GM23338 (cell line): ENCODE measurements around the gene SPTB. TPM values are rescaled to one million over a fixed set of nuclear protein-coding genes. Genes with fewer than 3 reads are reported as not detected.

ENCODE experiments used
- ATAC-seq: fragments of 200-7000 bp; cut with Tn5 transposase; 3 replicates; pipeline ENCODE4 v1.9.1; 2020
- DNase-seq: peaks from one replicate; pipeline ENCODE4 v3.0.0-alpha.2; 2015; ENCODE audit warnings: low spot score
- H2AFZ ChIP-seq: fragments of 200-600 bp; sonication (generic); 2 replicates; pipeline ENCODE4 v1.8.0; 2016; ENCODE audit warnings: antibody characterized with exemption, mild to moderate bottlenecking, moderate library complexity
- H3F3A ChIP-seq: fragments of 200-600 bp; sonication (generic); replicated peaks from 2 replicates; pipeline ENCODE4 v1.8.0; 2017; ENCODE audit warnings: antibody characterized with exemption, mixed run types, low read depth
- H3K27ac ChIP-seq: fragments of 200-600 bp; sonication (generic); 2 replicates; pipeline ENCODE4 v1.6.1; 2016; ENCODE audit warnings: low read depth
- H3K27me3 ChIP-seq: fragments of 200-600 bp; sonication (generic); 2 replicates; pipeline ENCODE4 v1.8.0; 2016; ENCODE audit warnings: mild to moderate bottlenecking, mixed run types, moderate library complexity; ENCODE audit not compliant: insufficient read depth
- H3K36me3 ChIP-seq: fragments of 200-600 bp; sonication (generic); 2 replicates; pipeline ENCODE4 v1.8.0; 2016; ENCODE audit warnings: mild to moderate bottlenecking; ENCODE audit not compliant: insufficient read depth
- H3K4me1 ChIP-seq: fragments of 200-600 bp; sonication (generic); 2 replicates; pipeline ENCODE4 v1.8.0; 2016; ENCODE audit warnings: mild to moderate bottlenecking, moderate library complexity; ENCODE audit not compliant: insufficient read depth
- H3K4me2 ChIP-seq: fragments of 200-600 bp; sonication (generic); 2 replicates; pipeline ENCODE4 v1.7.1; 2017; ENCODE audit warnings: mixed run types
- H3K4me3 ChIP-seq: fragments of 200-600 bp; sonication (generic); 2 replicates; pipeline ENCODE4 v1.6.1; 2016; ENCODE audit warnings: mixed run types
- H3K79me2 ChIP-seq: fragments of 200-600 bp; sonication (generic); replicated peaks from 2 replicates; pipeline ENCODE4 v1.8.0; 2017; ENCODE audit warnings: mild to moderate bottlenecking; ENCODE audit not compliant: insufficient read depth
- H3K9me2 ChIP-seq: fragments of 200-600 bp; sonication (generic); 2 replicates; pipeline ENCODE4 v1.8.0; 2017; ENCODE audit not compliant: insufficient read depth
- H4K20me1 ChIP-seq: fragments of 200-600 bp; sonication (generic); replicated peaks from 2 replicates; pipeline ENCODE4 v1.8.0; 2017; ENCODE audit warnings: mild to moderate bottlenecking; ENCODE audit not compliant: insufficient read depth
- H3K27ac Mint-ChIP-seq: 2 replicates; pipeline ENCODE4 v1.8.0; 2020; ENCODE audit warnings: inconsistent platforms, mild to moderate bottlenecking, moderate library complexity, mixed read lengths
- H3K27me3 Mint-ChIP-seq: 3 replicates; pipeline ENCODE4 v1.8.0; 2022; ENCODE audit warnings: low read depth, mild to moderate bottlenecking, moderate library complexity, mixed read lengths, inconsistent platforms; ENCODE audit not compliant: insufficient read depth, poor library complexity
- H3K36me3 Mint-ChIP-seq: 3 replicates; pipeline ENCODE4 v1.8.0; 2021; ENCODE audit warnings: low read depth, mild to moderate bottlenecking, inconsistent platforms, moderate library complexity, mixed read lengths
- H3K4me1 Mint-ChIP-seq: 3 replicates; pipeline ENCODE4 v1.8.0; 2020; ENCODE audit warnings: mild to moderate bottlenecking, inconsistent platforms, mixed read lengths
- H3K4me3 Mint-ChIP-seq: 3 replicates; pipeline ENCODE4 v1.8.0; 2021; ENCODE audit warnings: moderate library complexity, mild to moderate bottlenecking, inconsistent platforms, mixed read lengths
- H3K9me3 Mint-ChIP-seq: 3 replicates; pipeline ENCODE4 v1.8.0; 2020; ENCODE audit warnings: moderate library complexity, mild to moderate bottlenecking, inconsistent platforms, mixed read lengths
- CREB1 ChIP-seq: fragments of 250-450 bp; sonication (Bioruptor Pico); IDR thresholded peaks from 2 replicates; pipeline ENCODE4 v1.5.0; 2020; ENCODE audit warnings: low read depth, mild to moderate bottlenecking, moderate library complexity
- EZH2 ChIP-seq: fragments of 200-600 bp; sonication (generic); IDR thresholded peaks from one replicate; pipeline ENCODE4 v1.8.0; 2017; ENCODE audit warnings: antibody characterized with exemption, mild to moderate bottlenecking, low read depth; ENCODE audit not compliant: unreplicated experiment
- EZH2phosphoT487 ChIP-seq: fragments of 200-600 bp; sonication (generic); IDR thresholded peaks from one replicate; pipeline ENCODE4 v1.8.1; 2018; ENCODE audit warnings: antibody characterized with exemption; ENCODE audit not compliant: unreplicated experiment
- JUNB ChIP-seq: IDR thresholded peaks from one replicate; pipeline ENCODE4 v1.6.1; 2016; ENCODE audit warnings: antibody characterized with exemption; ENCODE audit not compliant: unreplicated experiment
- NANOG ChIP-seq: IDR thresholded peaks from 2 replicates; pipeline ENCODE4 v1.6.1; 2016; ENCODE audit warnings: antibody characterized with exemption, borderline replicate concordance
- POLR2AphosphoS5 ChIP-seq: IDR thresholded peaks from 2 replicates; pipeline ENCODE4 v1.6.1; 2016; ENCODE audit warnings: antibody characterized with exemption, low read depth
- STAT1 ChIP-seq: IDR thresholded peaks from one replicate; pipeline ENCODE4 v1.6.1; 2016; ENCODE audit warnings: antibody characterized with exemption; ENCODE audit not compliant: unreplicated experiment
- ZNF114 ChIP-seq: fragments of 250-450 bp; sonication (Bioruptor Pico); IDR thresholded peaks from 2 replicates; pipeline ENCODE4 v1.5.0; 2020; ENCODE audit warnings: mild to moderate bottlenecking, moderate library complexity
- ZNF331 ChIP-seq: fragments of 250-450 bp; sonication (Bioruptor Pico); IDR thresholded peaks from 2 replicates; pipeline ENCODE4 v1.5.0; 2020; ENCODE audit warnings: low read depth, mild to moderate bottlenecking, moderate library complexity
- polyA plus RNA-seq: library from polyadenylated mRNA; unstranded; fragments of >200 nt; fragmentation: Nextera tagmentation; extraction: Ambion mirVana; gene quantifications from 2 replicates; pipeline ENCODE4 v1.2.1, GENCODE V29; 2016
- total RNA-seq: library from RNA; depleted of rRNA; stranded (reverse); fragments of >200 nt; shearing (Covaris generic); gene quantifications from 2 replicates; pipeline ENCODE4 v1.2.3, GENCODE V29; 2014
- TF ChIP-seq, protein P1 (sequence below): IDR thresholded peaks from one replicate; pipeline ENCODE4 v1.6.1; 2018; ENCODE audit warnings: antibody characterized with exemption; ENCODE audit not compliant: unreplicated experiment
- TF ChIP-seq, protein P2 (sequence below): fragments of 250-450 bp; sonication (Bioruptor Pico); IDR thresholded peaks from 2 replicates; pipeline ENCODE4 v1.5.0; 2020; ENCODE audit warnings: mild to moderate bottlenecking, moderate library complexity
- TF ChIP-seq, protein P3 (sequence below): IDR thresholded peaks from 2 replicates; pipeline ENCODE4 v1.6.1; 2016; ENCODE audit warnings: antibody characterized with exemption
- TF ChIP-seq, protein P4 (sequence below), 2 experiments: fragments of 200-600 bp in 1 of 2; sonication (generic) in 1 of 2; conservative IDR thresholded peaks; 2 replicates each; pipeline versions ENCODE4 v1.5.1 to v1.6.1; 2016 to 2017; ENCODE audit warnings: antibody characterized with exemption in 2 of 2, low read depth in 2 of 2, mild to moderate bottlenecking in 2 of 2, moderate library complexity in 1 of 2

Gene SPTB
- total and polyA plus RNA-seq, 2 experiments from 2014 or later, result 1.1 to 1.9 TPM

DNA sequence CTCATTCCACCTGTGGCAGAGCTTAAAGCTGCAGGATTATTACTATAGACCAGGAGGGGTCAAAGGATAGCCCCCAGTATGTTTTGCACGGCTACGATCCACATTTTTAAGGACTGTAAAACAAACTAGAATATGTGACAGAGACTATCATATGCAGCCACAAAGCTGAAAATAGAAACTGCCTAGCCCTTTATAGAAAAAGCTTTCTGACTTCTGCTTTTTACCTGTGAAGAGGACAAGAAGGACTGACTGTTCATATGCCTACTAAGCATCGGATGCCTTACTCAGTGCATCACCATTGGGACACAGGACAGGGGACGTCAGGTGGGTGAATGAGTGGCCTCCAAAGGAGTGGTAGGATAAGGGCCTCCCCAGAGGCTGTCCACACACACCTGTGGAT is 29.8 kb downstream of the SPTB start:
- Histone ChIP-seq H3K36me3 (no peaks in the 10 kb centered on the region), H2AFZ (no peak overlapping the region), H4K20me1 (no peaks in the 10 kb centered on the region), H3K4me3 (no peak overlapping the region), H3K4me1 (peaks cover 8% of the 10 kb centered on the region), H3K27ac (no peak overlapping the region), H3K79me2 (no peaks in the 10 kb centered on the region), H3K4me2 (no peak overlapping the region), H3K27me3 (no peaks in the 10 kb centered on the region), H3K9me2 (peaks cover 7% of the 10 kb centered on the region), H3F3A (no peaks in the 10 kb centered on the region)
- no peak for ATAC-seq
- Mint-ChIP-seq H3K27me3 (peaks cover 4% of the 10 kb centered on the region), H3K27ac (no peak overlapping the region), H3K4me1 (peaks cover 17% of the 10 kb centered on the region), H3K9me3 (no peaks in the 10 kb centered on the region; the same call in 2 of the 3 replicates), H3K36me3 (no peaks in the 10 kb centered on the region), H3K4me3 (no peak overlapping the region)
- no peak for DNase-seq
- TF ChIP-seq, protein P1, sequence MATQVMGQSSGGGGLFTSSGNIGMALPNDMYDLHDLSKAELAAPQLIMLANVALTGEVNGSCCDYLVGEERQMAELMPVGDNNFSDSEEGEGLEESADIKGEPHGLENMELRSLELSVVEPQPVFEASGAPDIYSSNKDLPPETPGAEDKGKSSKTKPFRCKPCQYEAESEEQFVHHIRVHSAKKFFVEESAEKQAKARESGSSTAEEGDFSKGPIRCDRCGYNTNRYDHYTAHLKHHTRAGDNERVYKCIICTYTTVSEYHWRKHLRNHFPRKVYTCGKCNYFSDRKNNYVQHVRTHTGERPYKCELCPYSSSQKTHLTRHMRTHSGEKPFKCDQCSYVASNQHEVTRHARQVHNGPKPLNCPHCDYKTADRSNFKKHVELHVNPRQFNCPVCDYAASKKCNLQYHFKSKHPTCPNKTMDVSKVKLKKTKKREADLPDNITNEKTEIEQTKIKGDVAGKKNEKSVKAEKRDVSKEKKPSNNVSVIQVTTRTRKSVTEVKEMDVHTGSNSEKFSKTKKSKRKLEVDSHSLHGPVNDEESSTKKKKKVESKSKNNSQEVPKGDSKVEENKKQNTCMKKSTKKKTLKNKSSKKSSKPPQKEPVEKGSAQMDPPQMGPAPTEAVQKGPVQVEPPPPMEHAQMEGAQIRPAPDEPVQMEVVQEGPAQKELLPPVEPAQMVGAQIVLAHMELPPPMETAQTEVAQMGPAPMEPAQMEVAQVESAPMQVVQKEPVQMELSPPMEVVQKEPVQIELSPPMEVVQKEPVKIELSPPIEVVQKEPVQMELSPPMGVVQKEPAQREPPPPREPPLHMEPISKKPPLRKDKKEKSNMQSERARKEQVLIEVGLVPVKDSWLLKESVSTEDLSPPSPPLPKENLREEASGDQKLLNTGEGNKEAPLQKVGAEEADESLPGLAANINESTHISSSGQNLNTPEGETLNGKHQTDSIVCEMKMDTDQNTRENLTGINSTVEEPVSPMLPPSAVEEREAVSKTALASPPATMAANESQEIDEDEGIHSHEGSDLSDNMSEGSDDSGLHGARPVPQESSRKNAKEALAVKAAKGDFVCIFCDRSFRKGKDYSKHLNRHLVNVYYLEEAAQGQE, result no peak
- TF ChIP-seq STAT1 (no peak), NANOG (no peak), POLR2AphosphoS5 (no peak), CREB1 (CRISPR knock-in tag) (no peak), EZH2phosphoT487 (no peak), EZH2 (no peak), JUNB (no peak), ZNF331 (no peak), ZNF114 (CRISPR knock-in tag) (no peak)
- TF ChIP-seq, protein P2, sequence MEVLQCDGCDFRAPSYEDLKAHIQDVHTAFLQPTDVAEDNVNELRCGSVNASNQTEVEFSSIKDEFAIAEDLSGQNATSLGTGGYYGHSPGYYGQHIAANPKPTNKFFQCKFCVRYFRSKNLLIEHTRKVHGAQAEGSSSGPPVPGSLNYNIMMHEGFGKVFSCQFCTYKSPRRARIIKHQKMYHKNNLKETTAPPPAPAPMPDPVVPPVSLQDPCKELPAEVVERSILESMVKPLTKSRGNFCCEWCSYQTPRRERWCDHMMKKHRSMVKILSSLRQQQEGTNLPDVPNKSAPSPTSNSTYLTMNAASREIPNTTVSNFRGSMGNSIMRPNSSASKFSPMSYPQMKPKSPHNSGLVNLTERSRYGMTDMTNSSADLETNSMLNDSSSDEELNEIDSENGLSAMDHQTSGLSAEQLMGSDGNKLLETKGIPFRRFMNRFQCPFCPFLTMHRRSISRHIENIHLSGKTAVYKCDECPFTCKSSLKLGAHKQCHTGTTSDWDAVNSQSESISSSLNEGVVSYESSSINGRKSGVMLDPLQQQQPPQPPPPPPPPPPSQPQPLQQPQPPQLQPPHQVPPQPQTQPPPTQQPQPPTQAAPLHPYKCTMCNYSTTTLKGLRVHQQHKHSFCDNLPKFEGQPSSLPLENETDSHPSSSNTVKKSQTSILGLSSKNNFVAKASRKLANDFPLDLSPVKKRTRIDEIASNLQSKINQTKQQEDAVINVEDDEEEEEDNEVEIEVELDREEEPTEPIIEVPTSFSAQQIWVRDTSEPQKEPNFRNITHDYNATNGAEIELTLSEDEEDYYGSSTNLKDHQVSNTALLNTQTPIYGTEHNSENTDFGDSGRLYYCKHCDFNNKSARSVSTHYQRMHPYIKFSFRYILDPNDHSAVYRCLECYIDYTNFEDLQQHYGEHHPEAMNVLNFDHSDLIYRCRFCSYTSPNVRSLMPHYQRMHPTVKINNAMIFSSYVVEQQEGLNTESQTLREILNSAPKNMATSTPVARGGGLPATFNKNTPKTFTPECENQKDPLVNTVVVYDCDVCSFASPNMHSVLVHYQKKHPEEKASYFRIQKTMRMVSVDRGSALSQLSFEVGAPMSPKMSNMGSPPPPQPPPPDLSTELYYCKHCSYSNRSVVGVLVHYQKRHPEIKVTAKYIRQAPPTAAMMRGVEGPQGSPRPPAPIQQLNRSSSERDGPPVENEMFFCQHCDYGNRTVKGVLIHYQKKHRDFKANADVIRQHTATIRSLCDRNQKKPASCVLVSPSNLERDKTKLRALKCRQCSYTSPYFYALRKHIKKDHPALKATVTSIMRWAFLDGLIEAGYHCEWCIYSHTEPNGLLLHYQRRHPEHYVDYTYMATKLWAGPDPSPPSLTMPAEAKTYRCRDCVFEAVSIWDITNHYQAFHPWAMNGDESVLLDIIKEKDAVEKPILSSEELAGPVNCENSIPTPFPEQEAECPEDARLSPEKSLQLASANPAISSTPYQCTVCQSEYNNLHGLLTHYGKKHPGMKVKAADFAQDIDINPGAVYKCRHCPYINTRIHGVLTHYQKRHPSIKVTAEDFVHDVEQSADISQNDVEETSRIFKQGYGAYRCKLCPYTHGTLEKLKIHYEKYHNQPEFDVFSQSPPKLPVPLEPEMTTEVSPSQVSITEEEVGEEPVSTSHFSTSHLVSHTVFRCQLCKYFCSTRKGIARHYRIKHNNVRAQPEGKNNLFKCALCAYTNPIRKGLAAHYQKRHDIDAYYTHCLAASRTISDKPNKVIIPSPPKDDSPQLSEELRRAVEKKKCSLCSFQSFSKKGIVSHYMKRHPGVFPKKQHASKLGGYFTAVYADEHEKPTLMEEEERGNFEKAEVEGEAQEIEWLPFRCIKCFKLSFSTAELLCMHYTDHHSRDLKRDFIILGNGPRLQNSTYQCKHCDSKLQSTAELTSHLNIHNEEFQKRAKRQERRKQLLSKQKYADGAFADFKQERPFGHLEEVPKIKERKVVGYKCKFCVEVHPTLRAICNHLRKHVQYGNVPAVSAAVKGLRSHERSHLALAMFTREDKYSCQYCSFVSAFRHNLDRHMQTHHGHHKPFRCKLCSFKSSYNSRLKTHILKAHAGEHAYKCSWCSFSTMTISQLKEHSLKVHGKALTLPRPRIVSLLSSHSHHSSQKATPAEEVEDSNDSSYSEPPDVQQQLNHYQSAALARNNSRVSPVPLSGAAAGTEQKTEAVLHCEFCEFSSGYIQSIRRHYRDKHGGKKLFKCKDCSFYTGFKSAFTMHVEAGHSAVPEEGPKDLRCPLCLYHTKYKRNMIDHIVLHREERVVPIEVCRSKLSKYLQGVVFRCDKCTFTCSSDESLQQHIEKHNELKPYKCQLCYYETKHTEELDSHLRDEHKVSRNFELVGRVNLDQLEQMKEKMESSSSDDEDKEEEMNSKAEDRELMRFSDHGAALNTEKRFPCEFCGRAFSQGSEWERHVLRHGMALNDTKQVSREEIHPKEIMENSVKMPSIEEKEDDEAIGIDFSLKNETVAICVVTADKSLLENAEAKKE, result no peak
- TF ChIP-seq, protein P3, sequence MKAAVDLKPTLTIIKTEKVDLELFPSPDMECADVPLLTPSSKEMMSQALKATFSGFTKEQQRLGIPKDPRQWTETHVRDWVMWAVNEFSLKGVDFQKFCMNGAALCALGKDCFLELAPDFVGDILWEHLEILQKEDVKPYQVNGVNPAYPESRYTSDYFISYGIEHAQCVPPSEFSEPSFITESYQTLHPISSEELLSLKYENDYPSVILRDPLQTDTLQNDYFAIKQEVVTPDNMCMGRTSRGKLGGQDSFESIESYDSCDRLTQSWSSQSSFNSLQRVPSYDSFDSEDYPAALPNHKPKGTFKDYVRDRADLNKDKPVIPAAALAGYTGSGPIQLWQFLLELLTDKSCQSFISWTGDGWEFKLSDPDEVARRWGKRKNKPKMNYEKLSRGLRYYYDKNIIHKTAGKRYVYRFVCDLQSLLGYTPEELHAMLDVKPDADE, result no peak
- TF ChIP-seq, protein P4, sequence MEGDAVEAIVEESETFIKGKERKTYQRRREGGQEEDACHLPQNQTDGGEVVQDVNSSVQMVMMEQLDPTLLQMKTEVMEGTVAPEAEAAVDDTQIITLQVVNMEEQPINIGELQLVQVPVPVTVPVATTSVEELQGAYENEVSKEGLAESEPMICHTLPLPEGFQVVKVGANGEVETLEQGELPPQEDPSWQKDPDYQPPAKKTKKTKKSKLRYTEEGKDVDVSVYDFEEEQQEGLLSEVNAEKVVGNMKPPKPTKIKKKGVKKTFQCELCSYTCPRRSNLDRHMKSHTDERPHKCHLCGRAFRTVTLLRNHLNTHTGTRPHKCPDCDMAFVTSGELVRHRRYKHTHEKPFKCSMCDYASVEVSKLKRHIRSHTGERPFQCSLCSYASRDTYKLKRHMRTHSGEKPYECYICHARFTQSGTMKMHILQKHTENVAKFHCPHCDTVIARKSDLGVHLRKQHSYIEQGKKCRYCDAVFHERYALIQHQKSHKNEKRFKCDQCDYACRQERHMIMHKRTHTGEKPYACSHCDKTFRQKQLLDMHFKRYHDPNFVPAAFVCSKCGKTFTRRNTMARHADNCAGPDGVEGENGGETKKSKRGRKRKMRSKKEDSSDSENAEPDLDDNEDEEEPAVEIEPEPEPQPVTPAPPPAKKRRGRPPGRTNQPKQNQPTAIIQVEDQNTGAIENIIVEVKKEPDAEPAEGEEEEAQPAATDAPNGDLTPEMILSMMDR (conservative IDR thresholded peaks at IDR 0.05; ENCODE audit: low read depth in 2 of 2), result no peak
